HL-60/S4 (cell line): ENCODE data around the gene AHR.

Experiments used
- in situ Hi-C: fragments of 300-500 bp; cut with MboI; formaldehyde crosslinking; loops from 2 replicates; pipeline ENCODE4 v1.14.3; 2022; ENCODE audit warnings: low sequenced_read_pairs

Gene AHR

GRCh38 chr7:17298102-17298839, at the start of gene AHR:
Gene AHR, plus strand, starts transcription at chr7:17298652. Its CDS starts 613 bp downstream, at chr7:17299265.
- in situ Hi-C loops, result no loop called here

- in situ Hi-C loops, result no loop called here
Observed at GRCh38 chr7:17253885-17254284, 44.6 kb upstream of the AHR start.

- in situ Hi-C loops, result no loop called here
Observed at GRCh38 chr7:17255926-17256325, 42.5 kb upstream of the AHR start.

- in situ Hi-C loops, result no loop called here
Observed at GRCh38 chr7:17256375-17256774, 42.1 kb upstream of the AHR start.

GRCh38 chr7:17266565-17266964, 31.9 kb upstream of the AHR start:
- in situ Hi-C loops, result no loop called here

- in situ Hi-C loops, result no loop called here
Observed at GRCh38 chr7:17269341-17270221, 28.9 kb upstream of the AHR start.

- in situ Hi-C loops, result no loop called here
Observed at GRCh38 chr7:17274551-17275245, 23.8 kb upstream of the AHR start.

GRCh38 chr7:17275749-17276671, 22.4 kb upstream of the AHR start:
- in situ Hi-C loops, result no loop called here

GRCh38 chr7:17279061-17279460, 19.4 kb upstream of the AHR start:
- in situ Hi-C loops, result no loop called here

GRCh38 chr7:17289074-17289645, 9.3 kb upstream of the AHR start:
- in situ Hi-C loops, result no loop called here

GRCh38 chr7:17292843-17293242, 5.6 kb upstream of the AHR start:
- in situ Hi-C loops, result no loop called here

- in situ Hi-C loops, result no loop called here
Observed at GRCh38 chr7:17293481-17293880, 5.0 kb upstream of the AHR start.

GRCh38 chr7:17297243-17297642, 1.2 kb upstream of the AHR start:
- in situ Hi-C loops, result no loop called here

- in situ Hi-C loops, result no loop called here
Observed at GRCh38 chr7:17298840-17299482, 509 bp downstream of the AHR start.

GRCh38 chr7:17299483-17299991, 1.1 kb downstream of the AHR start:
- in situ Hi-C loops, result no loop called here

- in situ Hi-C loops, result no loop called here
Observed at GRCh38 chr7:17300012-17300411, 1.6 kb downstream of the AHR start.

GRCh38 chr7:17300437-17300836, 2.0 kb downstream of the AHR start:
- in situ Hi-C loops, result no loop called here

- in situ Hi-C loops, result no loop called here
Observed at GRCh38 chr7:17301471-17302456, 3.3 kb downstream of the AHR start.
